AG20443 (cell line): ENCODE data around the gene GPR176.
"Not testable (repeated sequence)": the region's sequence is repeated elsewhere in the genome, so short reads cannot be mapped to it uniquely, and the experiment has no call there.

ENCODE experiments used
- DNase-seq: peaks from one replicate; pipeline ENCODE4 v3.0.0; 2012; ENCODE audit warnings: low spot score, mixed read lengths

GPR176 gene

DNA sequence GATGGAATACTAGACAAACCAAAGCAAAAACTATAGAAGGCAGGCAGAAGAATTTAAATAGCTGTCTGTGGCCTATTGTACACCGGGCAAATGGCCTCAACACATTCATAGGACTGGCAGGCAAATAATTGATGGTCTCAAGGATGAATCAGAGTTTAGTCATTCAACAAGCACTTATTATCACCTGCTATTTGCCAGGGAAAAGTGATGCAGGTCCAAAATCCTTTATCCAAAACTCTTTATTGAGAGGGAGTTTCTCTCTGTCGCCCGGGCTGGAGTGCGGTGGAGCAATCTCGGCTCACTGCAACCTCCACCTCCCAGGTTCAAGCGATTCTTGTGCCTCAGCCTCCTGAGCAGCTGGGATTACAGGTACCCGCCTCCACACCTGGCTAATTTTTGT, 16.1 kb upstream of the GPR176 start:
- DNase-seq: no peak

DNA sequence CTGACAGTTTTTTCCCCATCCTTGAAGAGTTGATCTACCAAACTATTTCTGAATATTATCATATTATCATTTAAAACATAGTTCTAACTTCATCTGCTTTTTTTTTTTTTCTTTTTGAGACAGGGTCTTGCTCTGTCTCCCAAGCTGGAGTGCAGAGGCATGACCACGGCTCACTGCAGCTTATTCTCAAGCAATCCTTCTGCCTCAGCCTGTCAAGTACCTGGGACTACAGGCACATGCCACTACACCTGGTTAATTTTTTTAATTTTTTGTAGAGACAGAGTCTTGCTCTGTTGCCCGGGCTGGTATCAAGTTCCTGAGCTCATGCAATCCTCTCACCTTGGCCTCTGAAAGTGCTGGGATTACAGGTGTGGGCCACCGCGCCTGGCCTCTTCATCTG, 15.2 kb upstream of the GPR176 start:
- no peak for DNase-seq

DNA sequence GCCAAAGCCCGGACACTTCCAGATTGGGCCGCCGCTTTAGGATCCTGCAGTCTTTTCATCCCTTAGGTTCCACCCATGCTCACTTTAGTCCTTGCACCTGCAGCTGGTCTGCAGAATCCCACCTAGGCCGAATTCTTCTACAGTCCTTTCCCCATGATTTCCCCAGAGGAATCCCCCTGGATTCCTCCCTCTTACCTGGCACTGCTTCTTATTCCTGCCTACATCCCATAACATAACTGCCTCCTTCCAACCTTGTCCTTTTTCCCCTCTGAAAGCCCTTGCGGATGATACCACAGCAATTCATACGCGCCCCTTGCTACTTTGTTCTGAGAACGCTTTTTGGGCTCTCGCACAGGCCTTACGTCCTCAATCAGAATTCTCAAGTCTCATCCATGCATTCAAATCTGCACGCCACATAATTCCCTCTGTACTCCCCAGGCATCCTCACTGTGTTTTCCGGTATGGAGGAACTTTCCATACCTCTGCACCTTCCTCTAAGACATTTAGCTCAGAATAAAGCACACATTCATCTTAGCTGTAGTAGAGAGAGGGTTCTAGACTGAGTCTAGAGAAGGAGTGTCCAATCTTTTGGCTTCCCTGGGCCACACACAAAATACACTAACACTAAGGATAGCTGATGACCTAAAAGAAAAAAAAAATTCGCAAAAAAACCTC, 14.5 kb upstream of the GPR176 start:
- peak; percentile 10 for DNase-seq

DNA sequence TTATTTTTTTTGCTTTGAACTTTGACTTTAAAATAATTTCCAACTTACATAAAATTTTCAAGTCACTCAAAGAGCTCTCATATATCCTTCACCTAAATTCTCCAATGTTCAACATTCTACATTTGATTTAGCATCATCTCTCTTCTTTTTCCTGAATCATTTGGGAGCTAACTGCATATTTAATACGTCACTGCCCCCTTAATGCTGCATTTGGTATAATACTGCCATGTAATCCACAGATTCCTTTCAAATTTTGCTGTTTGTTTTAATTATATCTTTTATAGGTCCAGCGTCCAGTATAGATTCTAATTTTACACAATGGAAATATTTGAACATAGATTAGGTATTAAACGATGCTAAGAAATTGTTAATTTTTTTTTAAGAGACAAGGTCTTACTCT, 11.5 kb upstream of the GPR176 start:
- DNase-seq: no peak

DNA sequence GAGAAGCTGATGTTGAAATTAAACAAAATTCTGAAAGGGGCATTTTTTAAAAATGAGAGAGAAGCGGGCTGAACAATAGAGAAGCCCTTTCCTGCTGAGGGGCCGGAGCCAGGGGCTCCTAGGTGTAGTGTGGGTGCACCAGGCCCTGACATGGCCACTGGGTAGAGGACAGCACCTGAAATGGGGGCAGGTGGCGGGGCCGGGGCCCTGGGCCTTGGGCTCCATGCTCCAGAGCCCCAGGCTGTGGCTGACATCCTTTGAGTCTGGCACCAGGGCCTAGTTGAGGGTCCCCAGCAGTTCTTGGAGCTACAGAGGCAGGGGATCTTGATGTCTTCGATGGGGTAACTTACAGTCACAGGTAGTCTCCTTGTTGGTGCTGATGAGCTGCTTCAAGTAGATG, 6.5 kb upstream of the GPR176 start:
- no peak for DNase-seq

DNA sequence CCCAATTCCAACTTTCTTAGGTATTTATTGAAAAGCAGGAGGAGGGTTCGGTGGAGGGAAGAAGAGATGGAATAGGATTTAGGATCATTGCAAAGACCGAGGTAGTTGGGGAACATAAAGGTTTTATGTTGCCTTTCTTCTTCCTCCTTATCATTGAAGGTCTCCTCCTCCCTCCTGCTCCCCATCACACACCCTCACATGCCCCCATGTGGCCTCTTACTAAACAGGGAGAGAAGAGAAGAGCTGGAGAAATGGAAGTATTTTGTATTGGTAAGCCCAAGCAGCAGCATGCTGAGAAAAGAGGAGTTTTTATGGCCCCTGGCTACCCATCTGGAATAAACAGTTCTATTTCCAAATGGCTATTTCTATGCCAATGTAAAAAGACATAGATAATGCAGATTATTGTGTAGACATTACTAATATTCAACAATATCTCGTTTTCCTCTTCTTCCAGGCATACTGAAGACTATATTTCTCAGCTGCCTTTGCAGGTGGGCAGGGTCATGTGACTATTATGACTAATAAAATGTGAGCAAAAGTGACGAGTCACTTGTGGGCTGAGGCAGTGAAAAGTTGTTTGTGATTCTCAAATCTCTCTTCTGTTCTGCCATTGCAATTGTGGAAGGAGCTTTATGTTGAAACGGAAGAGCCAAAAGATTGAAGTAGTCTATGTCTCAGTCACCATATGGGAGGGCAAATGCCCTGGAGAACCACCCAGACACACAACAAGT, 5.2 kb upstream of the GPR176 start:
- no peak for DNase-seq

DNA sequence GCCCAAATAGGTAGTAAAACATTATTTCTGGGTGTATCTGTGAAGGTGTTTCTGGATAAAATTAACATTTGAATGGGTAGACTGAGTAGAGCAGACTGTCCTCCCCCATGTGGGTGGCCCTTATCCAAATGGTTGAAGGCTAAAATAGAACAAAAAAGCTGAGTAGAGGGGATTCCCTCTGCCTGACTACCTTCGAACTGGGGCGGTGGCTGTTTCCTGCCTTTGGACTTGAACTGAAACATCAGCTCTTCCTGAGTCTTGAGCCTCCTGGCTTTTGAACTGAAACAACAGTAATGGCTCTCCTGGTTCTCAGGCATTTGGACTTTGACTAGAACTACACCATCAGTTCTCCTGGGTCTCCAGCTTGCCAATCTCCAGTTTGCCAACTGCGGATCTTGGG, 4.4 kb upstream of the GPR176 start:
- no peak for DNase-seq

DNA sequence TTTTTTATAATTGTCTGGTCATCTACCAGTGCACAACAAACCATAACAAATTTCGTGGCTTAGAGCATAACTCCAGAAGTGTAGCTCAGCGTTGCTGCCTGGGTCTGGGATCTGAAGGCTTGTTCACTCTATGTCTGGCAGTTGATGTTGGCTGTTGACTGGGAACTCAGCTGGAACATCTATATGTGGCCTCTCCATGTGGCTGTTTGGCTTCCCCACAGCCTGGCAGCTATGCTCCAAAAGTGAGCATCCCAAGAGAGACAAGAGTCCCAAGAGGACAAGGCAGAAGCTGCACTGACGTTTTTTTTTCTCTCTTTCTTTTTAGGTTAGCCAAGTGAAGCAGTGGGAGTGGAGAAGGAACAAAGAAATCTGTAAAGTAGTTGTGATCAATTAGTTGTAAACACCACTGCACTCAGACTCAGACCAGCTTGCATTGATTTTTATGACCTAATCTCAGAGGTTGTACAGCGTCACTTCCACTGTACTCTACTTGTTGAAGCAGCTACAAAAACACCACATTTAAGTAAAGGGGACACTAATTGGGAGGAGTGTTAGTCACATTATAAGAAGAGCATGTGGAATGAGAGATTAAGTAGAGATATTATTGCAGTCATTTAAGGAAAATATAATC, 2.5 kb upstream of the GPR176 start:
- no peak for DNase-seq

DNA sequence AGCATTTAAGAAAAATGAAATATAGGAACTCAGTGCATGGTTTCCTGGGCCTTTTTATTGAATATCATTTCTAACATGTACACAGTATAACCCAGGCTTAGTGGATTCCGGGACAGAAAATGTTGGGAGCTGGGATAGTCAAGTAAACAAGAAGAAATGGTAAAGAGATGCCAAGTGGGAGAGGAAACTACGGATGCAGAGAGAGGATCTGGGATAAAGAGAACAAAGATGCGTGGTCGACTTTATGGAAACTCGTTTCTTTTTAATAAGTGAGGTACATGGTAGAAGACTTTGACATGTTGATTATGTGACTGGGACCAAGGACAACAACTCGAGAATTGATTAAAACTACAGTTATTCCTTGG, 1.2 kb upstream of the GPR176 start:
- DNase-seq: no peak

DNA sequence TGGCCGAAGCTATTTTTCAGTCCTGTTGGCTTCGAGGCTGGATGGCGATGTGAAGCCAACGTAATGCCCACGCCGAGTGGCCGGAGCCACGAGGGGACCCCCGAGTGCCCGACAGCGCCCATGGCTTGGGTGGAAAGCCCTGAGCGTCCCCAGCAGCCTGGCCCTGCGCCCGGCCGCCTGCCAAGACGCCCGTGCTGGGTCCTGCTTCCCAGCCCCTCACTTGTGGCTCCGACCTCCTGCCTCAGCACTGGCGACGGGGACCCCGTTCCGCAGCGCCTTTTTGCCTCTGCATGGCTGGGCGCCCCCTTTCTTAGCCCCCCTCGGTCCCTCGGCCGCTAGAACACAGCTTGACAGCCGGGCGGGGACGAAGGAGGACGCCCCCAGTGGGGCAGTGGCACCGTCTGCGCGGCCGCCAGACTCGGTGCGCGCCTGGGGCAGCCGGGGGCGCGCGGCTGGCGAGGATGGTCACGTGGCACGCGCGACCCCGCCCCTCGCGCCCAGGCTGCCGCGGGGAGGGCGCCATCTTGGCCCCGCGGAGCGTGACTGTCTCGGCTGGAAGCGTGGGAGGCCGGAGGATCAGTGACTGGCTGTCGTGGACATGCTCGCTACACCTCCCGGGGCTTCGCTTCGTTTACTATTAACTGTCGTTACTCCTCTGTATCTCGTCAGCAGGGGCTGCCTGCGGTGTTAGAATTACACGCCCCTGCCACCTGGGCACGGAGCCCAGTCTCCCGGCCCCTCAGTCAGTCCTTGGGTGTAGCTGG, 626 bp upstream of the GPR176 start:
- peak; percentile 92 for DNase-seq

DNA sequence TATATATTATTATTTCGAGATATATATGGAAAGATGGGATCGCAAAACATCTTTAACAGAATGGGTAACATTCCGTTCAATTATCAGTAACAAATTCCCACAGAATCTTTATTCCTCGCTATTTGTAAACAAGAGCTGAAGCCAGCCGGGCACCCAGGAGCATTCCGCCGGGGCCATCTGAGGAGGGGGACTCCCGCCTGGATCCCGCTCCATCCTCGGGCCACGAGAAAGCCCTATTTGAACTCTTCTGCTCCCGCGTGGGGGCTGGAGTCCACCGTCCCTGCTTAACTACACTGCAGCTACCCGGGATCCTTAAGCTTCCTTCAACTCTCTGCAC, 687 bp downstream of the GPR176 start:
- DNase-seq: peak; percentile 30

DNA sequence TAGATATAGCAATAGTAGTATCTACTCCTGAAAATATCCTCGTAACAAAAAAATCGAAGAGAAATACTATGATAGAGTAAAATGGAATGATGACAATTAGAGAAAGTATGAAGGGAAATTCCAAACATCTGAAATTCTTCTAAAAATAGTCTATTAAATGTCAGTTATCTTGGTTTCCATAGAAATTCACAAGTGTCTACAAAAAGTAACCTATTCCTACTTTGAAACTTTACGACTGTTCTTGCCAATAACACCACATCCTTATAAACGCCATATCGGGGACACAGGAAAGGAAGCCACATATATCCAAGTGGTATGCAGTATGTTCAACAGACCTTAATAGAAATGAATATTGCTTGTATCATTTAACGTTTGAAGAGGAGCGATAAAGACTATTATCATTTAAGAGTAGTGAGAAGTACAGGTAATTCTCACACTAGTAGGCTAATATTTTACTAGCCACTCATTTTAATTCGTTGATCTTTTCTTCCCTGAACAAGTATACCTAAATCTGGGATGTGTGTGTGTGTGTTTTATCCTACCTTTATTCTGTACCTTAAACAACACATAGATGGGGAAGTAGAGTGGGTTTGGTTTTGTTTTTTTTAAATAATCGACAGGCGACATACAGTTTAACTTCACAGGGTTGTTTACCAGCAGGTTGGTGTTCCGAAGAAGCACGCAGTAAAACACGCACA, 1.2 kb downstream of the GPR176 start:
- peak; percentile 49 for DNase-seq

DNA sequence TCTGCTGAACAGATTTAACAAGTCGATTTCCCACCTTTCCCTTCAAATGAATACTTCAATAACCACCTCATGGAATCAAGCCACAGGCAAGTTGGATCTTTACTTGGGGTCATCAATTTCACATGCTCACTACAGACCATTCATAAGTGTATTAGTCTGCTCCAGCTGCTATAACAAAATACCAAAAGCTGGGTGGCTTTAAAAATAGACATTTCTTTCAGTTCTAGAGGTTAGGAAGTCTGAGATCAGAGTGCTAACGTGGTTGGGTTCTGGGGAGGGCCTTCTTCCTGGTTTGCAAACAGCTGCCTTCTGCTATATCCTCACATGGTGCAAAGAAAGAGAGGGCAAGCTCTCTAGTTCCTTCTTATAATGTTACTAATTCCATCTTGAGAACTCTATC, 5.1 kb downstream of the GPR176 start:
- no peak for DNase-seq

DNA sequence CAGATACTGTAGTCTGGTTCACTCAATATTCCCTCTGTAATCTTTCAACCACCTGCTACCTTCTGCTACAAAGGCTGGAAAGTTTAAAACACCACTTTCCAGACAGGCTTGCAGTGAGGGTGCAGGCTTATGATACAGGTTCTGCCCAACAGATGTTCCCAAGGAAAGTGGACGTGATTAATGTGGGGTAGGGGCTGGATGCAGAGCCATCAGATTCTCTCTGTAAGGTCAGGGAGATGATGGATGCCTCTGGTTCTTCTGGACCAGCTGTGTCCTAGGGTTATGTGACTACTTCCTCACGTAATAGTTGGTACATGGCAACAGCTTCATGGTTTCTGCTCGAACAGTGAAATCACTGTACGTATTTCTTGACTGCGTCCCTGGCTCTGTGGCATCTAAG, 11.1 kb downstream of the GPR176 start:
- DNase-seq: no peak

DNA sequence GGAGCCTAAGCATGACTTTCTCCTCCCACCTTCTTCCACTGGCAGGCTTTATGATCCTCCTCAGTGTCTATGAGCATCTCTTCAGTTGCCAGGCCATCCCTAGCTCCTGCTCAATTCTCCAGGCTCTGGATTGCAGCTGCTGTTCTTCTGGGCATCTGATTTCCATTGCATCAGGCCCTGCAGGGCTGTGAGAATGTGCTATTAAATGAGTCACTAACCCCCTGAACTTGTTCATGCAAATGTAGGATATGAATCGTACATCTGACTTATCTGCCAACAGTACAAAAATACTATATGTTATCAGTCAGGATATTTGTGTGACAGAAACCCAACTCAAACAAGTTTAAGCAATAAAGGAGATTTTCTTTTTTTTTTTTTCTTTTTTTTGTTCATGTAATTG, 11.9 kb downstream of the GPR176 start:
- peak; percentile 85 for DNase-seq

DNA sequence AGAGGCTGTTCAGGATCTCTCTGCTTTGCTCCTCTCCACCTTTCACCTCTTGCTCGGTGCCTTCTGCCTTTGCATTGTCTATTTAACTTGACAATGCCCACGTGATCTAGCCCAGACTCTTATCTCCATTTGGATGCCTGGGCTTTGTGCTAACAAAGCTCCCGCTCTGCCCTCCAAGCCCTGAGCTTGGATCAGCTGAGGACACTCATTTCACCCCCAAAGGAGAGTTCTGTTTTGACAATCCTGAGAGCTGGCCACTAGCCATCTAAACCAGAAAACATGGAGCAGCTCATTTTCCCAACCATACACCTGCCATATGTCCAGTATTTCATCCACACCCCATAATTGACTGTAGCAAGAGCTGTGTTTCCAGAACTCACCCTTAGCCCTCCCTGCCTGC, 12.8 kb downstream of the GPR176 start:
- no peak for DNase-seq

DNA sequence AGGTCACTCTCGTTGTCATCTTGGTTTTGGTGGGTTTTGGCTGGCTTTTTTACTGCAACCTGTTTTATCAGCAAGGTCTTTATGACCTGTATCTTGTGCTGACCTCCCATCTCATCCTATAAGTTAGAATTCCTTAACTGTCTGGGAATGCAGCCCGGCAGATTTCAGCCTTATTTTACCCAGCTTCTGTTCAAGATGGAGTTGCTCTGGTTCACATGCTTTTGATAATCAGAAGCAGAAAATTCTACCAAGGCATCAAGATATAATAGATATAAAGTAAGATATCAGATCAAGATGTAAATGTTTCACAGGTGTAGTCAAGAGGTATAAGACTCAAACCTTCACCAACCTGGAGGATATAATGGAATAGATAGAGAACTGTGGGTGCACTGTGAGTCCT, 16.0 kb downstream of the GPR176 start:
- no peak for DNase-seq

DNA sequence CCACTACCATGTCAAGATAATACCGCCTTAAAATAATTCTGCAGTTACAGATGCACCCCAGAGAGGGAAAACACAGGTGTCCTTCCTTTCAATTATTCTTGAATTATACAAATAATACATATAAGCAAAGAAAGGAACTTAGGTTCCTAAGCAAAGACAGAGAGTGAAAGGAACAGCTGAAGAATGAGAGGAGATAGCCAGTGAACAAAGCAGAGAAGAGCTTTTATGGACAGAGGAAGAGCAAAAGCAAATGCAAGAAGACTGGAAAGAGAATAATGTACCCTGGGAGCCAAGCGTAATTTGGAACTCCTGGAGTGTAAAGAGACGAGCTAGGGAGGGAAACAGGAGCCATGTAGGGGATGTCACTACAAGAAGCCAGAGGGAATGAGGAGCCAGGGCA, 21.7 kb downstream of the GPR176 start:
- no peak for DNase-seq

DNA sequence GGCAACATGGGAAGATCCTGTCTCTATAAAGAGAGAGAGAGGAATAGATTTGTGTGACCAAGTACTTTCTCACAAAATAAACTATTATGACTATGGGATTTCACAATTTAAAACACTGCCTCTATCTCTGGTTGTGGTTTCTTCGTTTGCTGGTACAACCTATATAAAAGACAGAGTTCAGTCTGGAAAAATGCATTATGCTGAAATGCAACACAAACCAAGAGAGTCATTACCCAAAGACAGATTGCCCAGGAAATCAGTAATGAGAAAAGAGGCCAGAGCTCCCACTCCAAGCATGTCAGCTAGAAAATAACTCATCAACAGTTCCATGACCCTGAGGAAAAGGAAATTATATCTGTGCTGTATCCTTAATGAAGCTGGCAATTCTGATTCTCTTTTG, 23.2 kb downstream of the GPR176 start:
- peak; percentile 19 for DNase-seq

DNA sequence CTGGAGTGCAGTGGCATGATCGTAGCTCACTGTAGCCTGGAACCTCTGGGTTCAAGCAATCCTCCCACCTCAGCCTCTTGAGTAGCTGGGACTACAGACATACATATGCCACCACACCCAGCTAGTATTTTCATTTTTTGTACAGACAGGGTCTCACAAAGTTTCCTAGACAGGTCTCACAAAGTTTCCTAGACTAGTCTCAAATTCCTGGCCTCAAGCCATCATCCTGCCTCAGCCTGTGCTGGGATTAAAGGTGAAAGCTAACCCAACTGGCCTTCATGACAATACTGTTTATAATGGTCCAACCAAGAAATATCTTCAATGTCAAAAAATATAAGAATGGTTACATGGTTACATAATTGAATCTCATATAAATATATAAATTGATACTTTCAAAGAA, 24.0 kb downstream of the GPR176 start:
- no peak for DNase-seq

DNA sequence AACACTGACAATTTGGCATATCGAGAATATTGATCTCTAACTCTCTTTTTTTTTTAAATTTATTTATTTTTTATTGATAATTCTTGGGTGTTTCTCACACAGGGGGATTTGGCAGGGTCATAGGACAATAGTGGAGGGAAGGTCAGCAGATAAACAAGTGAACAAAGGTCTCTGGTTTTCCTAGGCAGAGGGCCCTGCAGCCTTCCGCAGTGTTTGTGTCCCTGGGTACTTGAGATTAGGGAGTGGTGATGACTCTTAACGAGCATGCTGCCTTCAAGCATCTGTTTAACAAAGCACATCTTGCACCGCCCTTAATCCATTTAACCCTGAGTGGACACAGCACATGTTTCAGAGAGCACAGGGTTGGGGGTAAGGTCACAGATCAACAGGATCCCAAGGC, 27.0 kb downstream of the GPR176 start:
- DNase-seq: not testable (repeated sequence)

DNA sequence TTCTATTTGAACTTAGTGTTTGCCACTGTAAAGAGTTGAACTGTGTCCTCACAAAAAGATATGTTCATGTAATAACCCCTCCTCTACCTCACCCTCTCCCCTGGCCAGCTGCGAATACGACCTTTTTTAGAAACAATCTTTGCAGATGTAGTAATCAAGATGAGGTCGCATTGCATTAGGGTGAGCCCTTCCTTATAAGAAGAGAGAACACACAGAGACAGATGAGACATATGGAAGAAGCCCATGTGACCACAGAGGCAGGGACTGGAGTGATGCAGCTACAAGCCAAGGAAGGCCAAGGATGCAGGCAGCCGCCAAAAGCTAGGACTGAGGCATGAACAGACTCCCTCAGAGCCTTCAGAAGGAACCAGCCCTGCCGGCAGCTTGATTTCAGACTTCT, 27.6 kb downstream of the GPR176 start:
- no peak for DNase-seq
